ENCODE measurements around the gene ACSL1. TPM values are rescaled to one million over a fixed set of nuclear protein-coding genes. Genes with fewer than 3 reads are reported as not detected.

The ACSL1 gene
- total and polyA plus RNA-seq, 9 of the 15 experiments (the other 6 are each of a cell fraction or from before 2014, with no cell fraction given), result 6.7 to 24.1 (median 15.0) TPM

DNA sequence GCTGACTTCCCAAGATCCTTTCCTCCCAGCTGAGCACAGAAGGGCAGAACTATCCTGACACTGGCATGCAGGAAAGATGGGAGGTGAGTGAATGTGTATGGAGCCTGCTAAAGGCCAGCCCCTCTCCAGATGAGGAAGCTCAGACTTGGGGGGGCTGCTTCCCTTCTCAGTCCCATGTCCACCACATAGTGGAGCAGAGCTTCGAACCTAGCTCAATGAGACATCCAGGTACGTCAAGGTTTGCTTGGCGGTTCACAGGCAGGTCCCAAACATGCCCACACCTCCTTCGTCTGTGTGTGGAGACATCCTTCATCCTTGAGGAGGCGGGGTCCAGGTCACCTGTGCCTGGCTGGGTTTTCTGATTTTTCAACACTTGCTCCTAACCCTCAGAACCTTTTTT lies 31.3 kb downstream of the ACSL1 start:
- Histone ChIP-seq H3K27ac (ENCODE audit: extremely low read depth, low read depth, low read length) (no peak overlapping the region), H3K27me3 (ENCODE audit: control insufficient read depth in 2 of 2, insufficient read depth in 2 of 2, low read length in 2 of 2) (no peaks in the 10 kb centered on the region), H4K20me1 (replicated peaks; ENCODE audit: control insufficient read depth, insufficient read depth, low read length) (no peaks in the 10 kb centered on the region), H3K9ac (ENCODE audit: insufficient read depth in 1 of 2, low read depth in 2 of 2, low read length in 2 of 2) (no peak overlapping the region), H3K4me1 (replicated peaks in 1 of 2; ENCODE audit: control insufficient read depth in 2 of 2, insufficient read depth in 2 of 2, low read length in 2 of 2) (peaks cover 0 to 9% of the 10 kb centered on the region in 2 experiments; a peak in 4 of 5 replicates), H3K79me2 (ENCODE audit: control insufficient read depth, insufficient read depth, low read length) (no peaks in the 10 kb centered on the region), H3K4me3 (no peak overlapping the region), H3K9me3 (replicated peaks; ENCODE audit: control insufficient read depth, insufficient read depth, low read depth, low read length) (no peaks in the 10 kb centered on the region), H3K36me3 (ENCODE audit: control insufficient read depth, insufficient read depth, low read length) (no peaks in the 10 kb centered on the region; the same call in 2 of the 3 replicates), H3K9me1 (ENCODE audit: control insufficient read depth, insufficient read depth, low read length) (no peaks in the 10 kb centered on the region), H3K4me2 (ENCODE audit: insufficient read depth, low read length) (no peak overlapping the region), H2AFZ (ENCODE audit: low read depth, low read length) (no peak overlapping the region)
- FAIRE-seq, result no peak
- intact Hi-C loops (cut with micrococcal nuclease) (no loop called here), in situ Hi-C loops (cut with MboI) (no loop called here)
- no TSS peak for BruUV-seq (replicated peaks)
- WGBS (ENCODE audit: insufficient coverage, low coverage, missing lambda C conversion rate), result 65% methylated on average over 5 of the region's 5 CpGs
- no peak for DNase-seq (ENCODE audit: extremely low read depth in 1 of 4, low spot score in 3 of 4)
- CTCF ChIA-PET (ENCODE audit: low intra/inter-chr PET ratio), result no interaction called here
- POLR2A ChIA-PET, result no interaction called here
- ATAC-seq, result no peak
- TF ChIP-seq ZNF212 (CRISPR knock-in tag; IDR thresholded peaks at IDR 0.05) (no peak), RUNX1 (IDR thresholded peaks at IDR 0.05; ENCODE audit: low read depth) (no peak), HMG20B (CRISPR knock-in tag; IDR thresholded peaks at IDR 0.05) (no peak), BHLHE40 (IDR thresholded peaks at IDR 0.05; ENCODE audit: low read length) (no peak), CXXC5 (CRISPR knock-in tag; IDR thresholded peaks at IDR 0.05) (no peak), BRD4 (IDR thresholded peaks at IDR 0.05) (no peak), KLF1 (tag; IDR thresholded peaks at IDR 0.05) (no peak), FOXJ2 (tag; IDR thresholded peaks at IDR 0.05) (no peak), ZMIZ1 (IDR thresholded peaks at IDR 0.05; ENCODE audit: low read depth in 2 of 2, low read length in 2 of 2) (no peak), ZZZ3 (IDR thresholded peaks at IDR 0.05) (no peak), ZBTB49 (CRISPR knock-in tag; IDR thresholded peaks at IDR 0.05; ENCODE audit: borderline replicate concordance) (no peak), FOS (IDR thresholded peaks at IDR 0.05; ENCODE audit: extremely low read depth, insufficient read length) (no peak)
- TF ChIP-seq, protein P1, sequence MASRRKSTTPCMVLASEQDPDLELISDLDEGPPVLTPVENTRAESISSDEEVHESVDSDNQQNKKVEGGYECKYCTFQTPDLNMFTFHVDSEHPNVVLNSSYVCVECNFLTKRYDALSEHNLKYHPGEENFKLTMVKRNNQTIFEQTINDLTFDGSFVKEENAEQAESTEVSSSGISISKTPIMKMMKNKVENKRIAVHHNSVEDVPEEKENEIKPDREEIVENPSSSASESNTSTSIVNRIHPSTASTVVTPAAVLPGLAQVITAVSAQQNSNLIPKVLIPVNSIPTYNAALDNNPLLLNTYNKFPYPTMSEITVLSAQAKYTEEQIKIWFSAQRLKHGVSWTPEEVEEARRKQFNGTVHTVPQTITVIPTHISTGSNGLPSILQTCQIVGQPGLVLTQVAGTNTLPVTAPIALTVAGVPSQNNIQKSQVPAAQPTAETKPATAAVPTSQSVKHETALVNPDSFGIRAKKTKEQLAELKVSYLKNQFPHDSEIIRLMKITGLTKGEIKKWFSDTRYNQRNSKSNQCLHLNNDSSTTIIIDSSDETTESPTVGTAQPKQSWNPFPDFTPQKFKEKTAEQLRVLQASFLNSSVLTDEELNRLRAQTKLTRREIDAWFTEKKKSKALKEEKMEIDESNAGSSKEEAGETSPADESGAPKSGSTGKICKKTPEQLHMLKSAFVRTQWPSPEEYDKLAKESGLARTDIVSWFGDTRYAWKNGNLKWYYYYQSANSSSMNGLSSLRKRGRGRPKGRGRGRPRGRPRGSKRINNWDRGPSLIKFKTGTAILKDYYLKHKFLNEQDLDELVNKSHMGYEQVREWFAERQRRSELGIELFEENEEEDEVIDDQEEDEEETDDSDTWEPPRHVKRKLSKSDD (conservative IDR thresholded peaks at IDR 0.05; ENCODE audit: low read length), result no peak
- TF ChIP-seq, protein P2, sequence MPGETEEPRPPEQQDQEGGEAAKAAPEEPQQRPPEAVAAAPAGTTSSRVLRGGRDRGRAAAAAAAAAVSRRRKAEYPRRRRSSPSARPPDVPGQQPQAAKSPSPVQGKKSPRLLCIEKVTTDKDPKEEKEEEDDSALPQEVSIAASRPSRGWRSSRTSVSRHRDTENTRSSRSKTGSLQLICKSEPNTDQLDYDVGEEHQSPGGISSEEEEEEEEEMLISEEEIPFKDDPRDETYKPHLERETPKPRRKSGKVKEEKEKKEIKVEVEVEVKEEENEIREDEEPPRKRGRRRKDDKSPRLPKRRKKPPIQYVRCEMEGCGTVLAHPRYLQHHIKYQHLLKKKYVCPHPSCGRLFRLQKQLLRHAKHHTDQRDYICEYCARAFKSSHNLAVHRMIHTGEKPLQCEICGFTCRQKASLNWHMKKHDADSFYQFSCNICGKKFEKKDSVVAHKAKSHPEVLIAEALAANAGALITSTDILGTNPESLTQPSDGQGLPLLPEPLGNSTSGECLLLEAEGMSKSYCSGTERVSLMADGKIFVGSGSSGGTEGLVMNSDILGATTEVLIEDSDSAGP (CRISPR knock-in tag; IDR thresholded peaks at IDR 0.05), result no peak

All from K562 (cell line).